Activated CD4-positive, alpha-beta memory T cell treated with anti-CD3 and anti-CD28 coated beads for 36 hours (primary cell): ENCODE data around the gene TLDC2. TPM values are rescaled to one million over a fixed set of nuclear protein-coding genes. Genes with fewer than 3 reads are reported as not detected.

Experiments
- CTCF ChIA-PET: fragments of 350-600 bp; sonication (Branson Sonifier 250); formaldehyde crosslinking; loops from one replicate; lab custom pipeline; 2021; ENCODE audit warnings: antibody characterized with exemption, inconsistent platforms; lab: Charles Lee
- POLR2A ChIA-PET: fragments of 350-600 bp; sonication (Branson Sonifier 250); formaldehyde crosslinking; loops from one replicate; lab custom pipeline; 2021; ENCODE audit warnings: antibody characterized with exemption; lab: Charles Lee
- DNase-seq: peaks from one replicate; pipeline ENCODE4 v3.0.0-alpha.2; 2020
- H3K27ac Mint-ChIP-seq: one replicate; pipeline ENCODE4 v1.8.0; 2021; ENCODE audit warnings: mixed read lengths
- H3K27me3 Mint-ChIP-seq: one replicate; pipeline ENCODE4 v1.8.0; 2021; ENCODE audit warnings: mixed read lengths
- H3K36me3 Mint-ChIP-seq: one replicate; pipeline ENCODE4 v1.8.0; 2021; ENCODE audit warnings: mixed read lengths
- H3K4me1 Mint-ChIP-seq: one replicate; pipeline ENCODE4 v1.8.0; 2021; ENCODE audit warnings: low read depth, mixed read lengths
- H3K4me3 Mint-ChIP-seq: one replicate; pipeline ENCODE4 v1.8.0; 2021; ENCODE audit warnings: mild to moderate bottlenecking, mixed read lengths
- H3K9me3 Mint-ChIP-seq: one replicate; pipeline ENCODE4 v1.8.0; 2021; ENCODE audit warnings: mixed read lengths
- intact Hi-C: fragments of 100-400 bp; cut with micrococcal nuclease; formaldehyde crosslinking; loops from one replicate; pipeline ENCODE4 v1.15.1; 2023
- total RNA-seq, 2 experiments: library from RNA; stranded (reverse); gene quantifications; one replicate each; pipeline ENCODE4 v1.2.3, GENCODE V29; 2021

TLDC2 gene
- total RNA-seq, 2 experiments from 2014 or later, result not detected

GRCh38 chr20:36878941-36879340 is 3.0 kb downstream of the TLDC2 start:
- Mint-ChIP-seq H3K27me3 (no peaks in the 10 kb centered on the region), H3K27ac (no peak overlapping the region), H3K4me1 (peaks cover 12% of the 10 kb centered on the region), H3K9me3 (no peaks in the 10 kb centered on the region), H3K4me3 (no peak overlapping the region), H3K36me3 (no peaks in the 10 kb centered on the region)
- no peak for DNase-seq
- intact Hi-C loops, result no loop called here
- POLR2A ChIA-PET, result no interaction called here
- CTCF ChIA-PET, result interaction anchor here (0.8 kb wide), 1 partner anchor 70 kb away, joined by 4 read pairs; no protein-coding TSS in a partner anchor

GRCh38 chr20:36880741-36881250 is 4.9 kb downstream of the TLDC2 start:
- intact Hi-C loops, result loop anchor here (10.0 kb wide), 1 partner anchor 106 kb away; the partner anchor contains the start of gene DSN1
- Mint-ChIP-seq H3K36me3 (no peaks in the 10 kb centered on the region), H3K4me3 (no peak overlapping the region), H3K9me3 (no peaks in the 10 kb centered on the region), H3K27me3 (no peaks in the 10 kb centered on the region), H3K27ac (no peak overlapping the region), H3K4me1 (peaks cover 9% of the 10 kb centered on the region)
- DNase-seq, result no peak
- CTCF ChIA-PET, result no interaction called here
- POLR2A ChIA-PET, result no interaction called here

GRCh38 chr20:36881331-36881730 is 5.4 kb downstream of the TLDC2 start:
- intact Hi-C loops, result loop anchor here (10.0 kb wide), 1 partner anchor 107 kb away; the partner anchor contains the start of gene DSN1
- Mint-ChIP-seq H3K27me3 (no peaks in the 10 kb centered on the region), H3K36me3 (no peaks in the 10 kb centered on the region), H3K27ac (no peak overlapping the region), H3K4me3 (no peak overlapping the region), H3K4me1 (peaks cover 9% of the 10 kb centered on the region), H3K9me3 (no peaks in the 10 kb centered on the region)
- POLR2A ChIA-PET, result no interaction called here
- DNase-seq, result no peak
- CTCF ChIA-PET, result interaction anchor here (1.0 to 1.3 kb wide), 3 partner anchors 107 to 164 kb away, joined by 3 read pairs; partner anchors contain the start of gene DSN1

- CTCF ChIA-PET, result interaction anchor here (0.8 to 1.3 kb wide), 4 partner anchors 108 to 269 kb away, joined by 3 to 4 read pairs (median 3); partner anchors contain the start of gene DSN1
- Mint-ChIP-seq H3K36me3 (no peaks in the 10 kb centered on the region), H3K27ac (no peak overlapping the region), H3K4me3 (no peak overlapping the region), H3K9me3 (no peaks in the 10 kb centered on the region), H3K27me3 (no peaks in the 10 kb centered on the region), H3K4me1 (peaks cover 13% of the 10 kb centered on the region)
- peak; percentile 59 for DNase-seq
- intact Hi-C loops, result loop anchor here (10.0 kb wide), 1 partner anchor 107 kb away; the partner anchor contains the start of gene DSN1
- POLR2A ChIA-PET, result no interaction called here
Measured at GRCh38 chr20:36881888-36882287, 6.0 kb downstream of the TLDC2 start.

- no peaks in the 10 kb centered on the region for H3K9me3 Mint-ChIP-seq
- POLR2A ChIA-PET, result no interaction called here
- no peaks in the 10 kb centered on the region for H3K36me3 Mint-ChIP-seq
- H3K27ac Mint-ChIP-seq, result no peak overlapping the region
- DNase-seq, result no peak
- CTCF ChIA-PET, result interaction anchor here (0.6 to 0.9 kb wide), 2 partner anchors 48 to 98 kb away, joined by 3 read pairs; no protein-coding TSS in a partner anchor
- intact Hi-C loops, result loop anchor here (10.0 kb wide), 1 partner anchor 109 kb away; the partner anchor contains the start of gene DSN1
- no peaks in the 10 kb centered on the region for H3K27me3 Mint-ChIP-seq
- peaks cover 20% of the 10 kb centered on the region for H3K4me1 Mint-ChIP-seq
- H3K4me3 Mint-ChIP-seq, result no peak overlapping the region
Measured at GRCh38 chr20:36883977-36884535, 8.1 kb downstream of the TLDC2 start.

GRCh38 chr20:36885356-36885755 is 9.4 kb downstream of the TLDC2 start:
- Mint-ChIP-seq H3K4me3 (no peak overlapping the region), H3K27ac (no peak overlapping the region), H3K36me3 (peaks cover 7% of the 10 kb centered on the region), H3K9me3 (no peaks in the 10 kb centered on the region), H3K27me3 (no peaks in the 10 kb centered on the region), H3K4me1 (peaks cover 29% of the 10 kb centered on the region)
- DNase-seq, result no peak
- CTCF ChIA-PET, result interaction anchor here (1.9 to 2.6 kb wide), 2 partner anchors 36 to 77 kb away, joined by 14 to 18 read pairs; no protein-coding TSS in a partner anchor
- intact Hi-C loops, result loop anchor here (10.0 kb wide), 1 partner anchor 111 kb away; the partner anchor contains the start of gene DSN1
- POLR2A ChIA-PET, result no interaction called here

- H3K4me1 Mint-ChIP-seq, result peaks cover 25% of the 10 kb centered on the region
- peaks cover 11% of the 10 kb centered on the region for H3K36me3 Mint-ChIP-seq
- intact Hi-C loops, result loop anchor here (1.0 to 10.0 kb wide), 2 partner anchors 51 to 112 kb away; partner anchors contain the start of gene DSN1
- DNase-seq, result peak; percentile 90
- H3K27me3 Mint-ChIP-seq, result no peaks in the 10 kb centered on the region
- no peaks in the 10 kb centered on the region for H3K9me3 Mint-ChIP-seq
- ChIA-PET POLR2A (interaction anchor here (0.6 kb wide), 1 partner anchor 360 kb away, joined by 3 read pairs; no protein-coding TSS in a partner anchor), CTCF (interaction anchor here (0.7 to 2.6 kb wide), 17 partner anchors 10 to 448 kb away, joined by 3 to 18 read pairs (median 3); partner anchors contain the start of genes DSN1 and SLA2)
- no peak overlapping the region for H3K4me3 Mint-ChIP-seq
- no peak overlapping the region for H3K27ac Mint-ChIP-seq
Measured at GRCh38 chr20:36886859-36887751, 11.2 kb downstream of the TLDC2 start.

- H3K4me3 Mint-ChIP-seq, result no peak overlapping the region
- no peak overlapping the region for H3K27ac Mint-ChIP-seq
- H3K36me3 Mint-ChIP-seq, result peaks cover 11% of the 10 kb centered on the region
- no peaks in the 10 kb centered on the region for H3K9me3 Mint-ChIP-seq
- intact Hi-C loops, result loop anchor here (1.0 to 10.0 kb wide), 2 partner anchors 51 to 113 kb away; partner anchors contain the start of gene DSN1
- POLR2A ChIA-PET, result no interaction called here
- no peak for DNase-seq
- H3K4me1 Mint-ChIP-seq, result peaks cover 23% of the 10 kb centered on the region
- no peaks in the 10 kb centered on the region for H3K27me3 Mint-ChIP-seq
- CTCF ChIA-PET, result interaction anchor here (0.6 to 2.6 kb wide), 5 partner anchors 16 to 330 kb away, joined by 3 to 18 read pairs (median 3); no protein-coding TSS in a partner anchor
Measured at GRCh38 chr20:36887752-36888090, 11.8 kb downstream of the TLDC2 start.

- Mint-ChIP-seq H3K4me1 (peaks cover 23% of the 10 kb centered on the region), H3K4me3 (no peak overlapping the region), H3K36me3 (peaks cover 23% of the 10 kb centered on the region), H3K27ac (no peak overlapping the region), H3K27me3 (no peaks in the 10 kb centered on the region), H3K9me3 (no peaks in the 10 kb centered on the region)
- ChIA-PET CTCF (interaction anchor here (1.0 to 1.9 kb wide), 4 partner anchors 14 to 80 kb away, joined by 3 to 6 read pairs (median 4); no protein-coding TSS in a partner anchor), POLR2A (no interaction called here)
- DNase-seq, result no peak
- intact Hi-C loops, result loop anchor here (10.0 kb wide), 1 partner anchor 114 kb away; the partner anchor contains the start of gene DSN1
Measured at GRCh38 chr20:36888880-36889516, 13.1 kb downstream of the TLDC2 start.

GRCh38 chr20:36890586-36890985 is 14.6 kb downstream of the TLDC2 start:
- Mint-ChIP-seq H3K9me3 (no peaks in the 10 kb centered on the region), H3K27ac (no peak overlapping the region), H3K4me1 (peaks cover 32% of the 10 kb centered on the region), H3K36me3 (peaks cover 30% of the 10 kb centered on the region), H3K4me3 (no peak overlapping the region), H3K27me3 (no peaks in the 10 kb centered on the region)
- POLR2A ChIA-PET, result interaction anchor here (0.9 kb wide), 1 partner anchor 29 kb away, joined by 4 read pairs; no protein-coding TSS in a partner anchor
- no peak for DNase-seq
- CTCF ChIA-PET, result no interaction called here
- intact Hi-C loops, result no loop called here

- H3K27ac Mint-ChIP-seq, result no peak overlapping the region
- peaks cover 32% of the 10 kb centered on the region for H3K4me1 Mint-ChIP-seq
- no peak overlapping the region for H3K4me3 Mint-ChIP-seq
- H3K9me3 Mint-ChIP-seq, result no peaks in the 10 kb centered on the region
- no peak for DNase-seq
- ChIA-PET CTCF (no interaction called here), POLR2A (no interaction called here)
- H3K36me3 Mint-ChIP-seq, result peaks cover 31% of the 10 kb centered on the region
- intact Hi-C loops, result no loop called here
- H3K27me3 Mint-ChIP-seq, result no peaks in the 10 kb centered on the region
Measured at GRCh38 chr20:36891211-36891610, 15.3 kb downstream of the TLDC2 start.
